ENCODE data around the gene PRMT3.
A peak's percentile ranks its signal among the peaks of the same experiment; 100 is the strongest.

PRMT3 gene

GRCh38 chr11:20388096-20389055, 860 bp downstream of the PRMT3 start:
- DNase-seq (ENCODE audit: low spot score), result no peak
- no peaks in the 10 kb centered on the region for H3K9me3 ChIP-seq (ENCODE audit: severe bottlenecking)
- H3K27me3 ChIP-seq (ENCODE audit: insufficient read depth, poor library complexity, severe bottlenecking), result no peaks in the 10 kb centered on the region
- peaks cover 30% of the 10 kb centered on the region for H3K36me3 ChIP-seq (ENCODE audit: low read depth)
- peaks cover 4% of the 10 kb centered on the region for H3K4me1 ChIP-seq (ENCODE audit: insufficient read depth, poor library complexity, severe bottlenecking)
- no peak for TF ChIP-seq CTCF (IDR thresholded peaks at IDR 0.05; ENCODE audit: poor library complexity, severe bottlenecking)
- ATAC-seq (ENCODE audit: low read depth), result peak; percentile 13; the same call in 2 of the 3 replicates
- peak overlapping the region; percentile 64 for H3K27ac ChIP-seq (ENCODE audit: poor library complexity, severe bottlenecking)
- peak overlapping the region; percentile 62 for H3K4me3 ChIP-seq (ENCODE audit: severe bottlenecking)

GRCh38 chr11:20397281-20397680, 9.8 kb downstream of the PRMT3 start:
- Histone ChIP-seq H3K9me3 (ENCODE audit: severe bottlenecking) (no peaks in the 10 kb centered on the region), H3K4me3 (ENCODE audit: severe bottlenecking) (no peak overlapping the region), H3K4me1 (ENCODE audit: insufficient read depth, poor library complexity, severe bottlenecking) (no peaks in the 10 kb centered on the region), H3K36me3 (ENCODE audit: low read depth) (peaks cover 95% of the 10 kb centered on the region), H3K27ac (ENCODE audit: poor library complexity, severe bottlenecking) (no peak overlapping the region), H3K27me3 (ENCODE audit: insufficient read depth, poor library complexity, severe bottlenecking) (no peaks in the 10 kb centered on the region)
- ATAC-seq (ENCODE audit: low read depth), result peak; percentile 68; the same call in 2 of the 3 replicates
- no peak for DNase-seq (ENCODE audit: low spot score)
- TF ChIP-seq CTCF (IDR thresholded peaks at IDR 0.05; ENCODE audit: poor library complexity, severe bottlenecking), result peak; percentile 68

GRCh38 chr11:20399498-20399897, 12.0 kb downstream of the PRMT3 start:
- Histone ChIP-seq H3K4me3 (ENCODE audit: severe bottlenecking) (no peak overlapping the region), H3K9me3 (ENCODE audit: severe bottlenecking) (no peaks in the 10 kb centered on the region), H3K36me3 (ENCODE audit: low read depth) (peaks cover 95% of the 10 kb centered on the region), H3K27me3 (ENCODE audit: insufficient read depth, poor library complexity, severe bottlenecking) (no peaks in the 10 kb centered on the region), H3K4me1 (ENCODE audit: insufficient read depth, poor library complexity, severe bottlenecking) (no peaks in the 10 kb centered on the region), H3K27ac (ENCODE audit: poor library complexity, severe bottlenecking) (no peak overlapping the region)
- ATAC-seq (ENCODE audit: low read depth) (no peak), DNase-seq (ENCODE audit: low spot score) (no peak)
- TF ChIP-seq CTCF (IDR thresholded peaks at IDR 0.05; ENCODE audit: poor library complexity, severe bottlenecking), result no peak

GRCh38 chr11:20403059-20403458, 15.5 kb downstream of the PRMT3 start:
- Histone ChIP-seq H3K4me1 (ENCODE audit: insufficient read depth, poor library complexity, severe bottlenecking) (no peaks in the 10 kb centered on the region), H3K9me3 (ENCODE audit: severe bottlenecking) (no peaks in the 10 kb centered on the region), H3K27ac (ENCODE audit: poor library complexity, severe bottlenecking) (no peak overlapping the region), H3K4me3 (ENCODE audit: severe bottlenecking) (no peak overlapping the region), H3K36me3 (ENCODE audit: low read depth) (peaks cover 97% of the 10 kb centered on the region), H3K27me3 (ENCODE audit: insufficient read depth, poor library complexity, severe bottlenecking) (no peaks in the 10 kb centered on the region)
- no peak for ATAC-seq (ENCODE audit: low read depth)
- no peak for TF ChIP-seq CTCF (IDR thresholded peaks at IDR 0.05; ENCODE audit: poor library complexity, severe bottlenecking)
- no peak for DNase-seq (ENCODE audit: low spot score)

- Histone ChIP-seq H3K27ac (ENCODE audit: poor library complexity, severe bottlenecking) (no peak overlapping the region), H3K4me3 (ENCODE audit: severe bottlenecking) (no peak overlapping the region), H3K4me1 (ENCODE audit: insufficient read depth, poor library complexity, severe bottlenecking) (no peaks in the 10 kb centered on the region), H3K9me3 (ENCODE audit: severe bottlenecking) (no peaks in the 10 kb centered on the region), H3K27me3 (ENCODE audit: insufficient read depth, poor library complexity, severe bottlenecking) (no peaks in the 10 kb centered on the region), H3K36me3 (ENCODE audit: low read depth) (peaks cover 85% of the 10 kb centered on the region)
- DNase-seq (ENCODE audit: low spot score) (no peak), ATAC-seq (ENCODE audit: low read depth) (no peak)
- no peak for TF ChIP-seq CTCF (IDR thresholded peaks at IDR 0.05; ENCODE audit: poor library complexity, severe bottlenecking)
These were observed 19.0 kb downstream of the PRMT3 start for GRCh38 chr11:20406484-20406883.

Measured in RWPE2 (cell line).